IMR-90 (cell line): ENCODE results near the gene TM7SF2. TPM values are rescaled to one million over a fixed set of nuclear protein-coding genes. Genes with fewer than 3 reads are reported as not detected.

Experiments used
- ATAC-seq: fragments of 200-7000 bp; cut with Tn5 transposase; 2 replicates; pipeline ENCODE4 v1.9.1; 2020; ENCODE audit warnings: low read depth, mild to moderate bottlenecking, moderate library complexity
- BruUV-seq: library from RNA; stranded (reverse); fragments of 400-500 nt; replicated peaks from 2 replicates; lab custom pipeline; 2021; lab: Mats Ljungman, UMichigan
- CTCF ChIA-PET: fragments of 300-600 bp; formaldehyde crosslinking; extraction: SDS; loops from one replicate; lab custom pipeline; 2021; ENCODE audit warnings: antibody characterized with exemption; lab: Yijun Ruan, JAX
- POLR2A ChIA-PET: fragments of 300-600 bp; sonication (Branson Sonifier 250); formaldehyde crosslinking; loops from one replicate; lab custom pipeline; 2022; ENCODE audit warnings: antibody characterized with exemption; ENCODE audit not compliant: unreplicated experiment; lab: Charles Lee
- DNase-seq: peaks from one replicate; pipeline ENCODE4 v3.0.0; 2013
- H2AFZ ChIP-seq: replicated peaks from 2 replicates; pipeline ENCODE3; 2013; ENCODE audit warnings: low read length, mild to moderate bottlenecking; ENCODE audit not compliant: poor library complexity
- H2AK5ac ChIP-seq: 2 replicates; pipeline ENCODE4 v1.6.1; 2013; ENCODE audit warnings: low read depth, low read length, inconsistent platforms
- H2AK9ac ChIP-seq: replicated peaks from 2 replicates; pipeline ENCODE3; 2013; ENCODE audit warnings: mild to moderate bottlenecking, low read depth, low read length, moderate library complexity; ENCODE audit not compliant: poor library complexity
- H2BK120ac ChIP-seq: 2 replicates; pipeline ENCODE4 v1.6.1; 2013; ENCODE audit warnings: low read depth, low read length, inconsistent platforms
- H2BK15ac ChIP-seq: 3 replicates; pipeline ENCODE4 v1.6.1; 2013; ENCODE audit warnings: low read depth, low read length, inconsistent platforms
- H2BK20ac ChIP-seq: 2 replicates; pipeline ENCODE4 v1.6.1; 2013; ENCODE audit warnings: low read depth, mild to moderate bottlenecking, inconsistent platforms, low read length, moderate library complexity
- H2BK5ac ChIP-seq: 2 replicates; pipeline ENCODE4 v1.6.1; 2013; ENCODE audit warnings: mild to moderate bottlenecking, low read depth, low read length, inconsistent platforms; ENCODE audit not compliant: poor library complexity, severe bottlenecking
- H3K14ac ChIP-seq: replicated peaks from 2 replicates; pipeline ENCODE4 v1.6.1; 2013; ENCODE audit warnings: low read depth, low read length, inconsistent platforms
- H3K18ac ChIP-seq: 2 replicates; pipeline ENCODE4 v1.6.1; 2013; ENCODE audit warnings: low read depth, low read length, control low read depth
- H3K23ac ChIP-seq: 2 replicates; pipeline ENCODE4 v1.6.1; 2013; ENCODE audit warnings: low read depth, low read length, inconsistent platforms
- H3K27ac ChIP-seq: 2 replicates; pipeline ENCODE4 v1.5.1; 2013; ENCODE audit warnings: mild to moderate bottlenecking, control low read depth, low read length; ENCODE audit not compliant: insufficient read depth
- H3K27me3 ChIP-seq: 2 replicates; pipeline ENCODE4 v1.6.1; 2013; ENCODE audit warnings: low read length; ENCODE audit not compliant: control insufficient read depth, insufficient read depth
- H3K36me3 ChIP-seq: 2 replicates; pipeline ENCODE4 v1.6.1; 2013; ENCODE audit warnings: low read length, mixed read lengths; ENCODE audit not compliant: control insufficient read depth, insufficient read depth
- H3K4ac ChIP-seq: 2 replicates; pipeline ENCODE4 v1.6.1; 2013; ENCODE audit warnings: low read depth, low read length, inconsistent platforms
- H3K4me1 ChIP-seq: 2 replicates; pipeline ENCODE4 v1.6.1; 2013; ENCODE audit warnings: low read length, mixed read lengths; ENCODE audit not compliant: control insufficient read depth, insufficient read depth
- H3K4me2 ChIP-seq: 2 replicates; pipeline ENCODE4 v1.6.1; 2013; ENCODE audit warnings: low read depth, mild to moderate bottlenecking, control low read depth, low read length, moderate library complexity
- H3K4me3 ChIP-seq: 2 replicates; pipeline ENCODE4 v1.5.1; 2013; ENCODE audit warnings: low read depth, mild to moderate bottlenecking, control low read depth, low read length, moderate library complexity; ENCODE audit not compliant: insufficient read depth
- H3K56ac ChIP-seq: 2 replicates; pipeline ENCODE4 v1.6.1; 2013; ENCODE audit warnings: low read length, inconsistent platforms; ENCODE audit not compliant: insufficient read depth; ENCODE audit errors: extremely low read depth
- H3K79me1 ChIP-seq, 2 experiments: 2 replicates each; pipeline ENCODE4 v1.6.1; 2013; ENCODE audit warnings: low read length in 2 of 2, inconsistent platforms in 1 of 2, low read depth in 1 of 2
- H3K9ac ChIP-seq: 2 replicates; pipeline ENCODE4 v1.6.1; 2013; ENCODE audit warnings: low read depth, low read length, control low read depth
- H3K9me1 ChIP-seq: 2 replicates; pipeline ENCODE4 v1.6.1; 2013; ENCODE audit warnings: low read length, inconsistent platforms; ENCODE audit not compliant: insufficient read depth
- H3K9me3 ChIP-seq: 2 replicates; pipeline ENCODE4 v1.6.1; 2013; ENCODE audit warnings: low read length; ENCODE audit not compliant: control insufficient read depth, insufficient read depth
- H4K20me1 ChIP-seq: 2 replicates; pipeline ENCODE4 v1.6.1; 2013; ENCODE audit warnings: low read length, inconsistent platforms; ENCODE audit not compliant: insufficient read depth
- H4K5ac ChIP-seq: 2 replicates; pipeline ENCODE4 v1.6.1; 2013; ENCODE audit warnings: mild to moderate bottlenecking, low read depth, low read length, control low read depth
- H4K8ac ChIP-seq, 2 experiments: 2 replicates each; pipeline ENCODE4 v1.6.1; 2013; ENCODE audit warnings: low read depth in 2 of 2, low read length in 2 of 2, control low read depth in 1 of 2, inconsistent platforms in 1 of 2
- H4K91ac ChIP-seq: 2 replicates; pipeline ENCODE4 v1.6.1; 2013; ENCODE audit warnings: low read depth, low read length, inconsistent platforms; ENCODE audit not compliant: insufficient read depth
- BHLHE40 ChIP-seq: fragments of 150-350 bp; IDR thresholded peaks from 2 replicates; pipeline ENCODE4 v1.6.1; 2016; ENCODE audit warnings: mild to moderate bottlenecking, low read depth, low read length
- MXI1 ChIP-seq: IDR thresholded peaks from 2 replicates; pipeline ENCODE4 v1.6.1; 2012; ENCODE audit warnings: low read depth, mild to moderate bottlenecking, low read length, moderate library complexity, borderline replicate concordance
- WGBS, 2 experiments: methylation state at CpG; one replicate each; pipeline versions ENCODE4 v1.1.5 to v1.1.7; 2013; ENCODE audit warnings: missing lambda C conversion rate in 2 of 2; ENCODE audit not compliant: insufficient read length in 1 of 2; ENCODE audit errors: extremely low coverage in 2 of 2; 5-methylcytosine and 5-hydroxymethylcytosine counted together
- dilution Hi-C: fragments of 300-500 bp; cut with HindIII; formaldehyde crosslinking; loops from one replicate; pipeline ENCODE4 v1.14.3; 2018; ENCODE audit warnings: low sequenced_read_pairs; ENCODE audit not compliant: unreplicated experiment
- in situ Hi-C: fragments of 300-500 bp; cut with MboI; formaldehyde crosslinking; loops from 3 replicates; pipeline ENCODE4 v1.14.3; 2019; ENCODE audit warnings: low sequenced_read_pairs, inconsistent platforms, mixed read lengths
- intact Hi-C: fragments of 100-400 bp; cut with micrococcal nuclease; formaldehyde crosslinking; loops from 2 replicates; pipeline ENCODE4 v1.10.0; 2022
- polyA plus RNA-seq, 3 experiments: library from polyadenylated mRNA; depleted of rRNA; stranded (reverse); fragments of >200 nt; gene quantifications; 2 replicates each; pipeline ENCODE4 v1.2.3, GENCODE V29; 2012; ENCODE audit warnings: low replicate concordance in 1 of 3
- total RNA-seq: library from RNA; depleted of rRNA; stranded (reverse); fragments of >200 nt; gene quantifications from 2 replicates; pipeline ENCODE4 v1.2.3, GENCODE V29; 2012

TM7SF2 gene
- total and polyA plus RNA-seq, 2 of the 4 experiments (the other 2 are of a cell fraction) = 5.7 to 7.6 TPM

DNA sequence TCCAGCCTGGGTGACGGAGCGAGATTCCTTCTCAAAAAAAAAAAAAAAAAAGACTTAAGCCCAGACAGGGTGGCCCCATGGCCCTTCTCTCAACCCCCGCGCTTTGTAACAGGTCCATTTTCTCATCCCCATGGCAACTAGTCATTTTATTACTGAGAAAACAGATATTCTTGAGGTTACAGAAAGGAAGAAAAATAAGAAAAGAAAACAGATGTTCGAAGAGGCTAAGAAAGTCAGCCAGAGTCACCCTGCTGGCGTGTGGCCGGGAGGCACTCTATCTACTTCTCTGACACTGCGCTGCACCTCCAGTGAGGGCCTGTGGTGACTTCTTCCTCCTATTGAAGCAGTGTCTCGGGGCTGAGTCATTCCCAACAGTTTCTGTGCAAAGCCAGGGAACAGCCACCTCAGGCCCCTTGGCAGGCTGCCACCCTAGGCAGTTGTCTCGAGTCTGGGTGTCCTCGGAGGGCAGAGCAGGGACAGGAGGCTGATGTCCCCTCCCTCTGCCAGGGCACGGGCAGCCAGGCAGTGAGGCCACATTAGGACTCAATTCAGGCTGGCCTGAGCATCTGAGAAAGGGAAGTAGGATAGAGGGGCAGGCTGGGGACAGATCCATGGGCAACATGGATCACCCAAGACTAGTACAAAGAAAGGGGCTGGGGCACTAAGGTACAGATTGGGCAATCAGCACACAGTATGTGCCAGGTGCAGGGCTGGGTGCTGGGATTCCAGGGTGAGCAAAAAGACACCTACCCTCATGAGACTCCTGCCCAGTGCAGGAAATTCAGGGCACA lies 39.0 kb downstream of the TM7SF2 start:
- H4K5ac ChIP-seq = no peak overlapping the region
- no peaks in the 10 kb centered on the region for H3K36me3 ChIP-seq
- dilution Hi-C loops (no loop called here), intact Hi-C loops (no loop called here), in situ Hi-C loops (no loop called here)
- no peak overlapping the region for H3K14ac ChIP-seq
- peak overlapping the region; percentile 4 for H2AK9ac ChIP-seq
- no peak overlapping the region for H3K18ac ChIP-seq
- ATAC-seq (peak; percentile 95), DNase-seq (peak; percentile 86)
- peak overlapping the region; percentile 84 for H2AFZ ChIP-seq
- H4K20me1 ChIP-seq = no peaks in the 10 kb centered on the region
- H3K56ac ChIP-seq = no peak overlapping the region
- no peak overlapping the region; the same call in 1 of the 2 replicates for H2AK5ac ChIP-seq
- 0 out of 2 replicates have a peak overlapping the region, but pooled peaks have one; percentile 13 for H3K4me2 ChIP-seq
- no peak overlapping the region for H2BK120ac ChIP-seq
- no peak overlapping the region for H3K27ac ChIP-seq
- H3K4me1 ChIP-seq = peaks cover 2% of the 10 kb centered on the region
- ChIA-PET CTCF (no interaction called here), POLR2A (no interaction called here)
- peaks cover 4% of the 10 kb centered on the region; the same call in 1 of the 2 replicates for H3K27me3 ChIP-seq
- no peak overlapping the region for H2BK15ac ChIP-seq
- no peak overlapping the region for H2BK5ac ChIP-seq
- H3K79me1 ChIP-seq = no peaks in the 10 kb centered on the region
- H3K23ac ChIP-seq = no peak overlapping the region
- 0% methylated on average over 4 of the region's 12 CpGs; no CpG with 5 or more reads in 1 of the 2 experiments for WGBS, 2 experiments
- TF ChIP-seq MXI1 (no peak), BHLHE40 (0 out of 2 replicates have a peak, but pooled peaks have one; percentile 14)
- peak overlapping the region; percentile 9; the same call in 1 of the 2 replicates for H3K4ac ChIP-seq
- H3K4me3 ChIP-seq = no peak overlapping the region
- H3K9ac ChIP-seq = no peak overlapping the region
- peak overlapping the region; percentile 27; the same call in 1 of the 2 replicates for H4K91ac ChIP-seq
- H3K9me3 ChIP-seq = peaks cover 3% of the 10 kb centered on the region; the same call in 1 of the 2 replicates
- H4K8ac ChIP-seq = no peak overlapping the region; a peak in 1 of 4 replicates
- H3K9me1 ChIP-seq = no peaks in the 10 kb centered on the region
- no TSS peak for BruUV-seq
- H2BK20ac ChIP-seq = no peak overlapping the region
